K562 (cell line): ENCODE measurements around the gene MKLN1. TPM values are rescaled to one million over a fixed set of nuclear protein-coding genes. Genes with fewer than 3 reads are reported as not detected.
"Not testable (repeated sequence)": the region's sequence is repeated elsewhere in the genome, so short reads cannot be mapped to it uniquely, and the experiment has no call there.

Experiments
- ATAC-seq: fragments of 200-7000 bp; cut with Tn5 transposase; 3 replicates; pipeline ENCODE4 v1.9.1; 2020; ENCODE audit warnings: moderate library complexity
- BruUV-seq: library from RNA; stranded (reverse); fragments of 400-500 nt; replicated peaks from 2 replicates; lab custom pipeline; 2021; lab: Mats Ljungman, UMichigan
- CTCF ChIA-PET: fragments of 300-600 bp; formaldehyde crosslinking; extraction: SDS; loops from one replicate; lab custom pipeline; 2021; ENCODE audit warnings: low intra/inter-chr PET ratio; lab: Yijun Ruan, JAX
- POLR2A ChIA-PET: fragments of 300-600, 350-650 bp; sonication (Branson Sonifier 250); formaldehyde crosslinking; extraction: SDS; loops from one replicate; lab custom pipeline; 2021; ENCODE audit warnings: antibody characterized with exemption, inconsistent platforms; lab: Yijun Ruan, JAX
- DNase-seq, 4 experiments: peaks; one replicate each; pipeline versions ENCODE4 v3.0.0 to v3.0.0-alpha.2; 2011 to 2018; ENCODE audit warnings: low spot score in 3 of 4, mixed read lengths in 3 of 4; ENCODE audit errors: extremely low read depth in 1 of 4
- FAIRE-seq: peaks from 2 replicates; lab custom pipeline; 2011; peaks lifted over from hg19 to GRCh38; lab: Jason Lieb, UNC
- H2AFZ ChIP-seq: 2 replicates; pipeline ENCODE4 v1.6.0; 2011; ENCODE audit warnings: low read depth, low read length, control low read depth, inconsistent platforms
- H3K27ac ChIP-seq: fragments of 200-600 bp; 3 replicates; pipeline ENCODE4 v1.8.0; 2011; ENCODE audit warnings: low read depth, mild to moderate bottlenecking, control low read depth, inconsistent platforms, low read length, moderate library complexity, mixed read lengths; ENCODE audit errors: extremely low read depth
- H3K27me3 ChIP-seq, 2 experiments: fragments of 300-600 bp in 1 of 2; 2 replicates in 1 of 2; 3 replicates in 1 of 2; pipeline versions ENCODE4 v1.6.0 to v1.8.0; 2011; ENCODE audit warnings: inconsistent platforms in 2 of 2, low read length in 2 of 2, mild to moderate bottlenecking in 1 of 2, mixed read lengths in 1 of 2, moderate library complexity in 1 of 2; ENCODE audit not compliant: control insufficient read depth in 2 of 2, insufficient read depth in 2 of 2
- H3K36me3 ChIP-seq: fragments of 300-600 bp; 3 replicates; pipeline ENCODE4 v1.8.0; 2011; ENCODE audit warnings: mild to moderate bottlenecking, low read length, inconsistent platforms; ENCODE audit not compliant: control insufficient read depth, insufficient read depth
- H3K4me1 ChIP-seq, 2 experiments: fragments of 200-600 bp in 1 of 2; replicated peaks in 1 of 2; 2 replicates in 1 of 2; 3 replicates in 1 of 2; pipeline versions ENCODE4 v1.5.1 to v1.8.0; 2011; ENCODE audit warnings: inconsistent platforms in 2 of 2, low read length in 2 of 2, mild to moderate bottlenecking in 1 of 2, mixed read lengths in 1 of 2, moderate library complexity in 1 of 2; ENCODE audit not compliant: control insufficient read depth in 2 of 2, insufficient read depth in 2 of 2
- H3K4me2 ChIP-seq: 2 replicates; pipeline ENCODE4 v1.6.1; 2011; ENCODE audit warnings: low read length, control low read depth, inconsistent platforms, mixed read lengths; ENCODE audit not compliant: insufficient read depth
- H3K4me3 ChIP-seq: fragments of 200-600 bp; sonication (generic), shearing (Covaris generic); 2 replicates; pipeline ENCODE4 v1.5.1; 2016; ENCODE audit warnings: control low read depth, inconsistent platforms
- H3K79me2 ChIP-seq: fragments of 200-600 bp; 3 replicates; pipeline ENCODE4 v1.8.0; 2011; ENCODE audit warnings: low read length, inconsistent platforms; ENCODE audit not compliant: control insufficient read depth, insufficient read depth
- H3K9ac ChIP-seq, 2 experiments: 2 replicates each; pipeline versions ENCODE4 v1.6.0 to v1.6.1; 2011; ENCODE audit warnings: low read depth in 2 of 2, low read length in 2 of 2, control low read depth in 1 of 2, inconsistent platforms in 1 of 2, mild to moderate bottlenecking in 1 of 2, mixed read lengths in 1 of 2; ENCODE audit not compliant: insufficient read depth in 1 of 2
- H3K9me1 ChIP-seq: one replicate; pipeline ENCODE4 v1.6.0; 2011; ENCODE audit warnings: inconsistent platforms, mild to moderate bottlenecking, low read length, moderate library complexity; ENCODE audit not compliant: control insufficient read depth, insufficient read depth
- H3K9me3 ChIP-seq: replicated peaks from 2 replicates; pipeline ENCODE4 v1.5.1; 2011; ENCODE audit warnings: low read depth, low read length, inconsistent platforms; ENCODE audit not compliant: control insufficient read depth, insufficient read depth
- H4K20me1 ChIP-seq: replicated peaks from 2 replicates; pipeline ENCODE4 v1.6.1; 2011; ENCODE audit warnings: low read length, inconsistent platforms, mixed read lengths; ENCODE audit not compliant: control insufficient read depth, insufficient read depth
- CEBPB ChIP-seq: fragments of 450-650 bp; IDR thresholded peaks from 2 replicates; pipeline ENCODE4 v1.6.1; 2016; ENCODE audit warnings: missing genetic modification characterization, missing compliant biosample characterization
- CTCFL ChIP-seq: IDR thresholded peaks from 2 replicates; pipeline ENCODE4 v1.6.1; 2011; ENCODE audit warnings: borderline replicate concordance, low read depth, mild to moderate bottlenecking, moderate library complexity, low read length; ENCODE audit not compliant: insufficient read depth, poor library complexity, severe bottlenecking
- DPF2 ChIP-seq: fragments of 450-650 bp; IDR thresholded peaks from 2 replicates; pipeline ENCODE4 v1.6.1; 2016
- GABPA ChIP-seq: fragments of 200-800 bp; sonication (Bioruptor generic); conservative IDR thresholded peaks from 2 replicates; pipeline ENCODE4 v1.6.1; 2016; ENCODE audit warnings: low read depth, missing genetic modification characterization, missing compliant biosample characterization
- GTF2A2 ChIP-seq: IDR thresholded peaks from 2 replicates; pipeline ENCODE4 v1.6.1; 2016; ENCODE audit warnings: mild to moderate bottlenecking, missing genetic modification characterization, missing compliant biosample characterization
- HNRNPH1 ChIP-seq: fragments of 200-400 bp; formaldehyde crosslinking; optimal IDR thresholded peaks from 2 replicates; pipeline ENCODE3; 2017; ENCODE audit warnings: low read depth, mild to moderate bottlenecking, low read length, moderate library complexity
- KDM5B ChIP-seq: fragments of 200-600 bp; sonication (generic); IDR thresholded peaks from 2 replicates; pipeline ENCODE4 v1.6.1; 2012; ENCODE audit warnings: low read depth, mild to moderate bottlenecking, moderate library complexity, low read length, control low read depth, inconsistent platforms; ENCODE audit not compliant: insufficient replicate concordance
- NELFE ChIP-seq: IDR thresholded peaks from 2 replicates; pipeline ENCODE4 v1.6.1; 2011; ENCODE audit warnings: mild to moderate bottlenecking; ENCODE audit not compliant: insufficient read depth, insufficient read length
- XRCC3 ChIP-seq: fragments of 450-650 bp; IDR thresholded peaks from 2 replicates; pipeline ENCODE4 v1.6.1; 2017; ENCODE audit warnings: mild to moderate bottlenecking, moderate library complexity
- ZFP36 ChIP-seq: fragments of 150-350 bp; IDR thresholded peaks from 2 replicates; pipeline ENCODE4 v1.6.1; 2018; ENCODE audit warnings: low read length, low read depth; ENCODE audit not compliant: partially characterized antibody
- ZFPM2 ChIP-seq: fragments of 250-450 bp; sonication (Bioruptor Pico); IDR thresholded peaks from 2 replicates; pipeline ENCODE4 v1.5.1; 2022; ENCODE audit warnings: mild to moderate bottlenecking
- ZNF586 ChIP-seq: fragments of 450-650 bp; formaldehyde crosslinking; conservative IDR thresholded peaks from 2 replicates; pipeline ENCODE4 v1.4.0; 2020; ENCODE audit warnings: mild to moderate bottlenecking, moderate library complexity
- ZNF830 ChIP-seq: fragments of 250-450 bp; sonication (Bioruptor Pico); IDR thresholded peaks from 2 replicates; pipeline ENCODE4 v1.5.0; 2021; ENCODE audit warnings: mild to moderate bottlenecking
- WGBS: fragments of 100-300 bp; shearing (Covaris generic); methylation state at CpG from one replicate; pipeline ENCODE4 v1.1.6; 2016; ENCODE audit warnings: low coverage, mixed read lengths; ENCODE audit not compliant: insufficient coverage; ENCODE audit errors: missing lambda C conversion rate; 5-methylcytosine and 5-hydroxymethylcytosine counted together
- in situ Hi-C: fragments of 300-500 bp; cut with MboI; formaldehyde crosslinking; loops from 4 replicates; pipeline ENCODE4 v1.15.0; 2018; ENCODE audit warnings: inconsistent platforms, mixed read lengths
- intact Hi-C: fragments of 100-400 bp; cut with micrococcal nuclease; formaldehyde crosslinking; loops from 2 replicates; pipeline ENCODE4 v1.14.2; 2022
- polyA plus RNA-seq, 8 experiments: library from polyadenylated mRNA; depleted of rRNA in 4 of 8; stranded (reverse) in 5 of 8; unstranded in 3 of 8; fragments of >200 nt; fragmentation: Nextera tagmentation in 2 of 8; fragmentation: Illumina TruSeq in 1 of 8; extraction: Ambion mirVana in 2 of 8; extraction: Trizol in 1 of 8; gene quantifications; 2 replicates each; pipeline versions ENCODE4 v1.2.1 to v1.2.3, GENCODE V29; 2011 to 2014; ENCODE audit warnings: inconsistent platforms in 1 of 8, missing spikeins in 1 of 8
- total RNA-seq, 7 experiments: library from RNA; depleted of rRNA in 6 of 7; stranded (reverse); fragments of >200 nt in 6 of 7; fragmentation: Illumina TruSeq in 2 of 7; extraction: Trizol in 2 of 7; gene quantifications; 2 replicates each; pipeline versions ENCODE4 v1.2.1 to v1.2.3, GENCODE V29; 2011 to 2021; ENCODE audit warnings: low replicate concordance in 1 of 7

The MKLN1 gene
- total and polyA plus RNA-seq, 9 of the 15 experiments (the other 6 are each of a cell fraction or from before 2014, with no cell fraction given) = 18.6 to 80.4 (median 56.0) TPM

GRCh38 chr7:131515471-131515870 lies 187.8 kb downstream of the MKLN1 start:
- POLR2A ChIA-PET = interaction anchor here (0.6 to 1.1 kb wide), 3 partner anchors 14 to 406 kb away, joined by 3 to 5 read pairs (median 3); no protein-coding TSS in a partner anchor
- not testable (repeated sequence) for H3K9me3 ChIP-seq, FAIRE-seq

GRCh38 chr7:131517218-131517923 lies 189.7 kb downstream of the MKLN1 start:
- POLR2A ChIA-PET = no interaction called here
- in situ Hi-C loops = loop anchor here (10.0 kb wide), 1 partner anchor 633 kb away; no protein-coding TSS in a partner anchor
- TF ChIP-seq HNRNPH1 (no peak), GABPA (tag) (no peak), ZFPM2 (CRISPR knock-in tag) (no peak), GTF2A2 (no peak), ZNF830 (CRISPR knock-in tag) (no peak), XRCC3 (no peak), ZNF586 (CRISPR knock-in tag) (no peak), KDM5B (no peak), NELFE (no peak), CEBPB (peak; percentile 83), CTCFL (no peak), DPF2 (no peak), ZFP36 (no peak)

More at GRCh38 chr7:131515471-131515870, 187.8 kb downstream of the MKLN1 start:
- H3K4me1 ChIP-seq, CTCF ChIA-PET, H3K4me2 ChIP-seq, DNase-seq, ATAC-seq, H3K9me1 ChIP-seq, H3K9ac ChIP-seq, H2AFZ ChIP-seq, H3K36me3 ChIP-seq, H3K4me3 ChIP-seq, H4K20me1 ChIP-seq, H3K27ac ChIP-seq, H3K79me2 ChIP-seq, BruUV-seq: not testable (repeated sequence)
- intact Hi-C loops (loop anchor here (10.0 kb wide), 1 partner anchor 471 kb away; no protein-coding TSS in a partner anchor), in situ Hi-C loops (loop anchor here (10.0 kb wide), 1 partner anchor 631 kb away; no protein-coding TSS in a partner anchor)
- WGBS = 3% methylated on average over 7 of the region's 7 CpGs
- peaks cover 45 to 53% of the 10 kb centered on the region in 2 experiments for H3K27me3 ChIP-seq

More at GRCh38 chr7:131517218-131517923, 189.7 kb downstream of the MKLN1 start:
- Histone ChIP-seq H3K9ac (no peak overlapping the region), H3K9me1 (no peaks in the 10 kb centered on the region), H3K4me3 (no peak overlapping the region), H3K36me3 (no peaks in the 10 kb centered on the region), H4K20me1 (peaks cover 7% of the 10 kb centered on the region; the same call in 1 of the 2 replicates), H2AFZ (no peak overlapping the region), H3K4me1 (peaks cover 0 to 2% of the 10 kb centered on the region in 2 experiments; a peak in 1 of 5 replicates), H3K79me2 (no peaks in the 10 kb centered on the region), H3K27ac (no peak overlapping the region), H3K4me2 (no peak overlapping the region), H3K27me3 (peaks cover 42 to 52% of the 10 kb centered on the region in 2 experiments), H3K9me3 (no peaks in the 10 kb centered on the region)
- FAIRE-seq (no peak), DNase-seq (no peak), ATAC-seq (no peak)
- CTCF ChIA-PET = interaction anchor here (0.7 kb wide), 1 partner anchor 13 kb away, joined by 3 read pairs; no protein-coding TSS in a partner anchor
- intact Hi-C loops = loop anchor here (10.0 kb wide), 1 partner anchor 473 kb away; no protein-coding TSS in a partner anchor
- WGBS = 4% methylated on average over 19 of the region's 19 CpGs
- BruUV-seq = no TSS peak
